IPS-18c (cell line): Measurements from ENCODE around the gene AMFR.
"Not testable (repeated sequence)": the region's sequence is repeated elsewhere in the genome, so short reads cannot be mapped to it uniquely, and the experiment has no call there.

Experiments used
- H3K4me3 ChIP-seq: 2 replicates; pipeline ENCODE4 v1.7.0; 2013; ENCODE audit warnings: low read depth, mild to moderate bottlenecking, low read length, moderate library complexity; ENCODE audit not compliant: insufficient read depth
- H3K9me3 ChIP-seq: one replicate; pipeline ENCODE4 v1.6.1; 2013; ENCODE audit warnings: mild to moderate bottlenecking, low read length, moderate library complexity; ENCODE audit not compliant: control insufficient read depth, insufficient read depth

AMFR gene

GRCh38 chr16:56409195-56409594 lies 16.1 kb downstream of the AMFR start:
- H3K9me3 ChIP-seq: no peaks in the 10 kb centered on the region
- H3K4me3 ChIP-seq: no peak overlapping the region

- no peak overlapping the region for H3K4me3 ChIP-seq
- H3K9me3 ChIP-seq: no peaks in the 10 kb centered on the region
These were observed 16.8 kb downstream of the AMFR start for GRCh38 chr16:56408379-56409098.

- Histone ChIP-seq H3K9me3 (no peaks in the 10 kb centered on the region), H3K4me3 (no peak overlapping the region)
These were observed 19.2 kb downstream of the AMFR start for GRCh38 chr16:56405977-56406672.

DNA sequence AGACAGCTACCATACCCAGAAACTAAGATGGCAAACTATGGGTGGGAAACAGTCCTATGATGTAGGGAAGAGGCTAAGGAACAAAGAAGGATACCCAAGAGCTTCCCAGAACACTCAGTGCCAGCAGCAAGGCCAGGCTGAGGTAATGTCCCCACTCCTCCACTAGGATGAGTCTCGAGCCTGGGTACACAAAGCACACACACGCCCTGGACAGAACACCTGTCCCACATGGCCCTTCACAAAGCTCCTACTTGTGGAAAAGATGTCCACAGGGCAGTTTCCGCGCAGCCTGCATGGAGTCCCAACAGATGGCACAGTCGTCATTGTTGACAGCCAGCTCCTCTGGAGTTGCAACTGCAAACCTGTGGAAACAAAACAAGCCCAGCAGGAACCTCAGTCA lies 23.9 kb downstream of the AMFR start:
- Histone ChIP-seq H3K4me3 (no peak overlapping the region), H3K9me3 (no peaks in the 10 kb centered on the region)

GRCh38 chr16:56400458-56400857 lies 24.9 kb downstream of the AMFR start:
- H3K9me3 ChIP-seq: no peaks in the 10 kb centered on the region
- no peak overlapping the region for H3K4me3 ChIP-seq

DNA sequence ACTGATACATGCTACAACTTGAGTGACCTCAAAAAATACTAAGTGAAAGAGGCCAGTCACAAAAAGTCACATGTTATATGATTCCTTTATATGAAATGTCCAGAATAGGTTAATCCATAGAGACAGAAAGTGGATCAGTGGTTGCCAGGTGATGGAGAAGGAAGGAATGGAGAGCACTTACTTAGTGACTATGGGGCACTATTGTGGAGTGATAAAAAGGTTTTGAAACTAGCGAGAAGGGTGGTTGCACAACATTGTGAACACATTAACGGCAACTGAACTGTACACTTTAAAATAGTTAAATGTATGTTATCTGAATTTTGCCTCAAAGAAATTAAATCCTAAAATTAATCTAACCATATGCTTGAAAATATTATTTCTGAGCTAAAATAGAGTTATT lies 25.9 kb downstream of the AMFR start:
- H3K4me3 ChIP-seq: no peak overlapping the region
- H3K9me3 ChIP-seq: no peaks in the 10 kb centered on the region

GRCh38 chr16:56399047-56399446 lies 26.3 kb downstream of the AMFR start:
- Histone ChIP-seq H3K9me3 (no peaks in the 10 kb centered on the region), H3K4me3 (no peak overlapping the region)

GRCh38 chr16:56396724-56397123 lies 28.6 kb downstream of the AMFR start:
- H3K4me3 ChIP-seq, H3K9me3 ChIP-seq: not testable (repeated sequence)

- Histone ChIP-seq H3K4me3 (no peak overlapping the region), H3K9me3 (no peaks in the 10 kb centered on the region)
These were observed 35.8 kb downstream of the AMFR start for GRCh38 chr16:56389554-56389953.

DNA sequence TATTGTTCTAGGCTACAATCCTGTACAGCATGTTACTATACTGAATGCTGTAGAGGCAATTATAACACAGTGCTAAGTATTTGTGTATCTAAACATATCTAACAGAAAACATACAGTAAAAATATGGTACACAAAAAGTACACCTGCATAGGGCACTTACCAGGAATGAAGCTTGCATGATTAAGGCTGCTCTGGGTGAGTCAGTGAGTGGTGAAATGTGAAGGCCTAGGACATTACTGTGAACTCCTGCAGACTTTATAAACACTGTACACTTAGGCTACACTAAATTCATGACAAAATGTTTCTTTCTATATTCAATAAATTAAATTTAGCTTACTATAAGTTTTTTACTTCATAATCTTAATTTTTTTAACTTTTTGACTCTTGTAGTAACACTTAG lies 37.1 kb downstream of the AMFR start:
- H3K4me3 ChIP-seq: no peak overlapping the region
- H3K9me3 ChIP-seq: peaks cover 3% of the 10 kb centered on the region

GRCh38 chr16:56387396-56387795 lies 37.9 kb downstream of the AMFR start:
- Histone ChIP-seq H3K9me3 (peaks cover 3% of the 10 kb centered on the region), H3K4me3 (no peak overlapping the region)

DNA sequence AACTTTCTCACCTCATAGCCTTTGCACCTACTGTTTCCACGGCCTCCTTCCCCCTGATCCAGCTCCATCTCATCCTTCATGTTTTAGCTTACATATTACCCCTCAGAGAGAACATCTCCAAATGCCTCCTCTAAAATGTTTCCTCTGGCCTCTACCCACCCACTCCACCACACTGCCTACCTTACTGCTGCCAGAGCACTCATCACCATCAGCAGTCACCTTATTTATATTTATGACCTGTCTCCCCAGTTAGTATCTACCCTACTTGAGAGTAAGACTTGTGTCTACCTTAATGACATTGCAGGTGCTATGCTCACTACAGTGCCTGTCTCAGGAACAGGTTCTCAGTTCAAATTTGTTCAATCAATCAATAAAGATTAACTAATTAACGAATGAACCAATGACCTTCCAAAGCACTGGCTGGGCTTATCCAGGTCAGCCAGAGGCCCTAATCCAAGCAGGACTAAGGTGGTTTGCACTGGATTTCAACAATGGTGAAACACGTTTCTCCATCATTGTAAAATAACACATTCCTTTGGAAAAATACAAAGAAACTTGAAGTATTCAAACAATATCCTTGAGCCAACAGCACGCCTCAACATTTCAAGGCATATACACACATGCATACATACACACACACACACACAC lies 41.1 kb downstream of the AMFR start:
- Histone ChIP-seq H3K9me3 (peaks cover 5% of the 10 kb centered on the region), H3K4me3 (no peak overlapping the region)

GRCh38 chr16:56382901-56383355 lies 42.4 kb downstream of the AMFR start:
- H3K9me3 ChIP-seq: peaks cover 5% of the 10 kb centered on the region
- H3K4me3 ChIP-seq: no peak overlapping the region

- H3K9me3 ChIP-seq: peaks cover 5% of the 10 kb centered on the region
- no peak overlapping the region for H3K4me3 ChIP-seq
These were observed 42.9 kb downstream of the AMFR start for GRCh38 chr16:56382459-56382858.

DNA sequence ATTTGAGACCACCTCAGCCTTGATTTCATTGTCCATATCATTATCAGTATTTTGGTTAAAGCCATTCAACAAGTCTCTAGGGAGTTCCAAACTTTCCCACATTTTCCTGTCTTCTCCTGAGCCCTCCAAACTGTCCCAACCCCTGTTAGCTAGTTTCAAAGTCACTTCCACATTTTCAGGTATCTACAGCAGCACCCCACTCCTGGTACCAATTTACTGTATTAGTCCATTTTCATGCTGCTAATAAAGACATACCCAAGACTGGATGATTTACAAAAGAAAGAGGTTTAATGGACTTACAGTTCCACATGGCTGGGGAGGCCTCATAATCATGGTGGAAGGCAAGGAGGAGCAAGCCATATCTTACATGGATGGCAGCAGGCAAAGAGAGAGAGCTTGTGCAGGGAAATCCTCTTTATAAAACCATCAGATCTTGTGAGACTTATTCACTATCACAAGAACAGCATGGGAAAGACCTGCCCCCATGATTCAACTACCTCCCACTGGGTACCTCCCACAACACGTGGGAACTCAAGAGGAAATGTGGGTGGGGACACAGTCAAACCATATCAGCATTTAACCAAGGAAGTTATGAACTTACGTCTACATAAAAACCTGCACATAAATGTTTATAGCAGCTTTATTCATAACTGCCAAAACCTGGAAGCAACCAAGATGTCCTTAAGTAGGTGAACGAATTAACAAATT lies 44.4 kb downstream of the AMFR start:
- H3K4me3 ChIP-seq, H3K9me3 ChIP-seq: not testable (repeated sequence)

DNA sequence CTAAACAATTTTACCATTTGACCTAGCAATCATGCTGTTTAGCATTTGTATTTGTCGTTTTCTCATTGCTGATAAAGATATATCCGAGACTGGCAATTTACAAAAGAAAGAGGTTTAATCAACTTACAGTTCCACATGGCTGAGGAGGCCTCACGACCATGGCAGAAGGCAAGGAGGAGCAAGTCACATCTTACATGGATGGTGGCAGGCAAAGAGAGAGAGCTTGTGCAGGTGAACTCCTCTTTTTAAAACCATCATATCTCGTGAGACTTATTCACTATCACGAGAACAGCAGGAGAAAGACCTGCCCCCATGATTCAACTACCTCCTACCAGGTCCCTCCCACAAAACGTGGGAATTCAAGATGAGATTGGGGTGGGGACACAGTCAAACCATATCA lies 46.3 kb downstream of the AMFR start:
- H3K4me3 ChIP-seq, H3K9me3 ChIP-seq: not testable (repeated sequence)

GRCh38 chr16:56375792-56376191 lies 49.6 kb downstream of the AMFR start:
- H3K9me3 ChIP-seq, H3K4me3 ChIP-seq: not testable (repeated sequence)

DNA sequence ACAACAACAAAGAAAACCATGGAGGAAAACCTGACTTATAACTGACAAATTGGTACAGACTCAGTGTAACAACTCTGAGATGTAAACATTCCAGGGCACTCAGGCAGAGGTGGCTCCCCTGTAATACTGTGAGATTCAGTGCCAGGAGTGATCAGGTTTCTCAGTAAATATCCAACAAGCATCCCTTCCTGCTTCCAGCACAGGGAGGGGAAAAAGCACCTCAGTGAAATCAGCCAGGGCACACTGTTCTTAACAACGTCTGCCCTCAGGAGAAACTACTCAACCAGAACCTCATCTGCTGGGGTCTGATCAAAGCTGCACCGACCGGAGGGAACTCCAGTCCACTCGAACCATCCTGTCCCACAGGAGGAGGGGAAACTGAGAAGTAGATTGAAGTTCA lies 52.3 kb downstream of the AMFR start:
- no peak overlapping the region for H3K4me3 ChIP-seq
- no peaks in the 10 kb centered on the region for H3K9me3 ChIP-seq
